ENCODE results near the gene UBE2G1. TPM values are rescaled to one million over a fixed set of nuclear protein-coding genes. Genes with fewer than 3 reads are reported as not detected.

Gene UBE2G1
- total RNA-seq, 4 donors from 2014 or later: 26.4 to 54.1 (median 35.7) TPM

- no peak overlapping the region for H3K4me3 ChIP-seq
- H3K27me3 ChIP-seq: no peaks in the 10 kb centered on the region
- H3K36me3 ChIP-seq: no peaks in the 10 kb centered on the region
- peaks cover 0 to 5% (median 0%) of the 10 kb centered on the region in 4 donors for H3K4me1 ChIP-seq
- DNase-seq: no peak
- TF ChIP-seq CTCF (IDR thresholded peaks at IDR 0.05) (no peak), POLR2A (IDR thresholded peaks at IDR 0.05) (no peak)
- H3K9me3 ChIP-seq: no peaks in the 10 kb centered on the region
- no peak overlapping the region for H3K27ac ChIP-seq
Measured at GRCh38 chr17:4326112-4326511, 40.4 kb downstream of the UBE2G1 start.

GRCh38 chr17:4324463-4324862, 42.0 kb downstream of the UBE2G1 start:
- Histone ChIP-seq H3K27ac (no peak overlapping the region), H3K4me1 (no peaks in the 10 kb centered on the region), H3K4me3 (no peak overlapping the region), H3K9me3 (no peaks in the 10 kb centered on the region), H3K36me3 (no peaks in the 10 kb centered on the region), H3K27me3 (no peaks in the 10 kb centered on the region)
- DNase-seq: no peak
- TF ChIP-seq POLR2A (IDR thresholded peaks at IDR 0.05) (no peak), CTCF (IDR thresholded peaks at IDR 0.05) (no peak)

- no peak for DNase-seq
- no peaks in the 10 kb centered on the region for H3K36me3 ChIP-seq
- H3K27ac ChIP-seq: no peak overlapping the region
- H3K9me3 ChIP-seq: no peaks in the 10 kb centered on the region
- no peaks in the 10 kb centered on the region for H3K27me3 ChIP-seq
- H3K4me1 ChIP-seq: peaks cover 0 to 7% (median 0%) of the 10 kb centered on the region in 4 donors
- H3K4me3 ChIP-seq: no peak overlapping the region
- no peak for TF ChIP-seq POLR2A (IDR thresholded peaks at IDR 0.05)
- TF ChIP-seq CTCF (IDR thresholded peaks at IDR 0.05): no peak
Measured at GRCh38 chr17:4319221-4319620, 47.3 kb downstream of the UBE2G1 start.

GRCh38 chr17:4318596-4318995, 47.9 kb downstream of the UBE2G1 start:
- TF ChIP-seq POLR2A (IDR thresholded peaks at IDR 0.05) (no peak), CTCF (IDR thresholded peaks at IDR 0.05) (no peak)
- DNase-seq: no peak
- Histone ChIP-seq H3K4me1 (peaks cover 0 to 7% (median 0%) of the 10 kb centered on the region in 4 donors), H3K36me3 (no peaks in the 10 kb centered on the region), H3K4me3 (no peak overlapping the region), H3K9me3 (no peaks in the 10 kb centered on the region), H3K27me3 (no peaks in the 10 kb centered on the region), H3K27ac (no peak overlapping the region)

- H3K27me3 ChIP-seq: no peaks in the 10 kb centered on the region
- H3K4me3 ChIP-seq: no peak overlapping the region
- H3K36me3 ChIP-seq: no peaks in the 10 kb centered on the region
- no peak for DNase-seq
- no peaks in the 10 kb centered on the region for H3K9me3 ChIP-seq
- peaks cover 0 to 7% (median 0%) of the 10 kb centered on the region in 4 donors for H3K4me1 ChIP-seq
- no peak overlapping the region for H3K27ac ChIP-seq
- no peak for TF ChIP-seq POLR2A (IDR thresholded peaks at IDR 0.05)
- no peak for TF ChIP-seq CTCF (IDR thresholded peaks at IDR 0.05)
Measured at GRCh38 chr17:4318186-4318585, 48.3 kb downstream of the UBE2G1 start.

GRCh38 chr17:4317610-4318009, 48.9 kb downstream of the UBE2G1 start:
- peaks cover 0 to 7% (median 0%) of the 10 kb centered on the region in 4 donors for H3K4me1 ChIP-seq
- no peaks in the 10 kb centered on the region for H3K36me3 ChIP-seq
- H3K27ac ChIP-seq: no peak overlapping the region
- TF ChIP-seq POLR2A (IDR thresholded peaks at IDR 0.05) (no peak), CTCF (IDR thresholded peaks at IDR 0.05) (no peak)
- DNase-seq: no peak
- no peak overlapping the region for H3K4me3 ChIP-seq
- no peaks in the 10 kb centered on the region for H3K9me3 ChIP-seq
- no peaks in the 10 kb centered on the region for H3K27me3 ChIP-seq

All from Peyer's patch (tissue), 4 donors.